ENCODE results near the gene CCL4L2. TPM values are rescaled to one million over a fixed set of nuclear protein-coding genes. Genes with fewer than 3 reads are reported as not detected.
"Not testable (repeated sequence)": the region's sequence is repeated elsewhere in the genome, so short reads cannot be mapped to it uniquely, and the experiment has no call there.

The CCL4L2 gene
- total RNA-seq, 4 donors from 2014 or later: 2.3 TPM; not detected in 3

DNA sequence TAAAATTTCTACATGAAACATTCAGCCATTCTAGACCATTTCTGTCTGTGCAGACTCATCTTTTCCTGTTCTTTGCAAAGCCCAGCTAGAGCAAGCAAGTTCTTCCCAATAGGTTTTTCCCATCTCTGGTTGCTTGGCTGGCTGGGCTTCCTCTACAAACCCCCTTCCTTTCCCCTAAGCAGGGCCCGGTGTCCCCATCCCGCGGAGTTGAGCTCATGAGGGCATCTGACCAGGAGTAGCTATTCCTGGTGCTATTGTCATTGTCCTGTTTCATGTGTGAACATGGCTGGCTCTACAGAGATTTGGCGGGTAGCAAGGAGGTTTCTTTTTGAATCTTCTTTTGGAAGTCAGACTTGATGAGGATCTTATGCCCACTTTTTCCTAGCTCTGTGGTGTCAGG is 31.2 kb downstream of the CCL4L2 start:
- DNase-seq; intact Hi-C loops (cut with DNase I): not testable (repeated sequence)
- 73 to 79% methylated on average over 3 of the region's 4 CpGs for WGBS, 2 donors

More for the DNA sequence above, 31.2 kb downstream of the CCL4L2 start:
- not testable (repeated sequence) for H3K36me3 ChIP-seq; H3K9me3 ChIP-seq; H3K4me3 ChIP-seq (replicated peaks in 1 of 3); H3K27me3 ChIP-seq; H3K27ac ChIP-seq; H3K4me1 ChIP-seq

Small RNAs within 50 kb of the gene (small RNA-seq; reads per million reads assigned to genes)
- not detected for gene AC243829.3
- gene AC243829.6: not detected

Other genes with a start within 250 kb of the CCL4L2 start
- under 1 TPM in 1 of 4 donors, not detected in 3; 0.81 TPM for gene CCL16, start 229.6 kb upstream of the CCL4L2 start, total RNA-seq
- 10 to 100 TPM in 3 of 4 donors, 1 to 10 TPM in 1; 3.0 to 43.0 (median 23.2) TPM for gene CCL14, start 224.3 kb upstream of the CCL4L2 start, total RNA-seq
- under 1 TPM in 1 of 4 donors, not detected in 3; 0.33 TPM for gene CCL15, start 209.5 kb upstream of the CCL4L2 start, total RNA-seq
- gene CCL23, start 193.1 kb upstream of the CCL4L2 start, total RNA-seq: 1 to 10 TPM in 2 of 4 donors, not detected in 2; 2.7 to 3.8 TPM
- gene CCL18, start 146.8 kb upstream of the CCL4L2 start, total RNA-seq: 1 to 10 TPM in 2 of 4 donors, under 1 TPM in 1, not detected in 1; 0.89 to 4.7 (median 2.5) TPM
- 1 to 10 TPM in 2 of 4 donors, not detected in 2; 1.7 to 3.9 TPM for gene CCL3, start 120.9 kb upstream of the CCL4L2 start, total RNA-seq
- gene CCL4, start 107.2 kb upstream of the CCL4L2 start, total RNA-seq: 1 to 10 TPM in 2 of 4 donors, under 1 TPM in 1, not detected in 1; 0.78 to 4.3 (median 2.7) TPM
- 1 to 10 TPM in 1 of 4 donors, not detected in 3; 3.9 TPM for gene TBC1D3B, start 34.4 kb upstream of the CCL4L2 start, total RNA-seq
- gene CCL3L1, start 14.3 kb upstream of the CCL4L2 start, total RNA-seq: not detected
- under 1 TPM in 1 of 4 donors, not detected in 3; 0.54 TPM for gene TBC1D3I, start 53.5 kb downstream of the CCL4L2 start, total RNA-seq
- gene TBC1D3G, start 112.8 kb downstream of the CCL4L2 start, total RNA-seq: 1 to 10 TPM in 1 of 4 donors, not detected in 3; 1.2 TPM
- gene TBC1D3H, start 177.4 kb downstream of the CCL4L2 start, total RNA-seq: not detected

All from thyroid gland (tissue), 4 donors.